Upper lobe of left lung (tissue), 4 donors: ENCODE data around the gene BLTP1.

ENCODE experiments used
- CTCF ChIP-seq, 6 experiments: fragments of 450-650 bp in 4 of 6; fragments of 200-600 bp in 2 of 6; sonication (generic) in 2 of 6; IDR thresholded peaks; one replicate each; pipeline ENCODE4 v1.5.1; 2016 to 2019; ENCODE audit warnings: antibody characterized with exemption in 6 of 6
- EP300 ChIP-seq, 4 donors: sonication (generic); formaldehyde crosslinking; IDR thresholded peaks; one replicate each; pipeline ENCODE4 v1.5.1; 2017; ENCODE audit warnings: antibody characterized with exemption in 4 of 4, control low read depth in 2 of 4
- POLR2A ChIP-seq, 4 donors: fragments of 450-650 bp; IDR thresholded peaks; one replicate each; pipeline ENCODE4 v1.5.1; 2016 to 2017; ENCODE audit warnings: antibody characterized with exemption in 4 of 4, mild to moderate bottlenecking in 2 of 4
- POLR2AphosphoS5 ChIP-seq, 2 donors: sonication (generic); formaldehyde crosslinking; IDR thresholded peaks; one replicate each; pipeline ENCODE4 v1.5.1; 2017; ENCODE audit warnings: antibody characterized with exemption in 2 of 2

GRCh38 chr4:122163767-122164166, 11.6 kb downstream of the BLTP1 start:
- TF ChIP-seq CTCF (IDR thresholded peaks at IDR 0.05) (no peak), POLR2A (IDR thresholded peaks at IDR 0.05) (no peak), POLR2AphosphoS5 (IDR thresholded peaks at IDR 0.05) (no peak), EP300 (IDR thresholded peaks at IDR 0.05) (no peak)
